K562 treated with DMSO at 1 percent for 48 hours (cell line): ENCODE data around the gene PEX16. TPM values are rescaled to one million over a fixed set of nuclear protein-coding genes. Genes with fewer than 3 reads are reported as not detected.

Experiments used
- total RNA-seq: library from RNA; unstranded; fragments of 300-600 nt; gene quantifications from 2 replicates; pipeline ENCODE4 v1.2.3, GENCODE V29; 2022; ENCODE audit warnings: low replicate concordance; ENCODE audit errors: extremely low read depth

PEX16 gene
- not detected in 2 replicates for total RNA-seq

GRCh38 chr11:45917623-45918330 is at the start of gene PEX16:
Gene PEX16, minus strand, starts transcription at chr11:45917877. Its CDS starts 66 bp downstream, at chr11:45917811.

GRCh38 chr11:45922425-45923082 is 4.9 kb upstream of the PEX16 start, which contains the start of gene LARGE2:
Gene LARGE2, plus strand, starts transcription at chr11:45922656. Its CDS starts 227 bp downstream, at chr11:45922883.

GRCh38 chr11:45906965-45907611 is 10.6 kb downstream of the PEX16 start, which contains the start of gene FREY1:
Gene FREY1, minus strand, starts transcription at chr11:45907271. Its CDS starts 26 bp downstream, at chr11:45907245.

GRCh38 chr11:45885274-45885920 is 32.3 kb downstream of the PEX16 start, which contains the start of gene MAPK8IP1:
Gene MAPK8IP1, plus strand, starts transcription at chr11:45885651. Its CDS starts 170 bp downstream, at chr11:45885821.

Other genes with a start within 250 kb of the PEX16 start
- not detected in 2 replicates for gene SLC35C1, start 112.7 kb downstream of the PEX16 start, total RNA-seq
- gene CRY2, start 70.4 kb downstream of the PEX16 start, total RNA-seq, result not detected in 2 replicates
- not detected in 2 replicates for gene MAPK8IP1, start 32.2 kb downstream of the PEX16 start, total RNA-seq
- not detected in 2 replicates for gene FREY1, start 10.6 kb downstream of the PEX16 start, total RNA-seq
- not detected in 2 replicates for gene LARGE2, start 4.8 kb upstream of the PEX16 start, total RNA-seq
- not detected in 2 replicates for gene PHF21A, start 203.6 kb upstream of the PEX16 start, total RNA-seq